Breast epithelium (tissue), 3 donors: ENCODE measurements around the gene APOC1.

Experiments
- CTCF ChIP-seq, 3 donors: fragments of 450-650 bp; IDR thresholded peaks; one replicate each; pipeline ENCODE4 v1.5.1; 2016 to 2017; ENCODE audit warnings: antibody characterized with exemption in 3 of 3, mild to moderate bottlenecking in 3 of 3, moderate library complexity in 3 of 3
- POLR2A ChIP-seq: fragments of 450-650 bp; IDR thresholded peaks from one replicate; pipeline ENCODE4 v1.6.1; 2016; ENCODE audit warnings: antibody characterized with exemption, mild to moderate bottlenecking, moderate library complexity
- POLR2AphosphoS5 ChIP-seq, 3 donors: sonication (generic); formaldehyde crosslinking; IDR thresholded peaks; one replicate each; pipeline ENCODE4 v1.6.1; 2017; ENCODE audit warnings: antibody characterized with exemption in 3 of 3

DNA sequence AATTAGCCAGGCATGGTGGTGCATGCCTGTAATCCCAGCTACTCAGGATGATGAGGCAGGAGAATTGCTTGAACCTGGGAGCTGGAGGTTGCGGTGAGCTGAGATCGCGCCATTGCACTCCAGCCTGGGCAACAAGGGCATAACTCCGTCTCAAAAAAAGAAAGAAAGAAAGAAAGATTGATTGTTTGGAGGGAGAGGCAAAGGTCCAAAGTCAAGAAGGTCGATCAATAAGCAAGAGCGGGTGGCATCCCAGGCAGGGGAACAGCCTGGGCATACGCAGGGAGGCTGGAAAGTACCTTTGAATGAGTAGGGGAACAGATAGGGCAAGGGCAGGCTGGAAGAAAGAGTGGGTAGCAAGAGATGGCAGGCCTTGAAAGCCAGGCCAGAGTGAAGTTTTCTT lies 15.7 kb downstream of the APOC1 start:
- TF ChIP-seq CTCF (IDR thresholded peaks at IDR 0.05) (no peak), POLR2A (no peak), POLR2AphosphoS5 (IDR thresholded peaks at IDR 0.05) (no peak)
